ENCODE results near the gene GRM2.

The GRM2 gene

GRCh38 chr3:51706788-51707731, at the start of gene GRM2:
Gene GRM2 (plus strand): TSS chr3:51707068. CDS start chr3:51708984, 1,916 bp downstream.
- DNase-seq = no peak

- DNase-seq = no peak
Observed at GRCh38 chr3:51657234-51657633, 49.6 kb upstream of the GRM2 start.

GRCh38 chr3:51659942-51660341, 46.9 kb upstream of the GRM2 start:
- no peak for DNase-seq

GRCh38 chr3:51662456-51662855, 44.4 kb upstream of the GRM2 start:
- DNase-seq = no peak

- no peak for DNase-seq
Observed at GRCh38 chr3:51668756-51669155, 38.1 kb upstream of the GRM2 start.

GRCh38 chr3:51669241-51670052, 37.4 kb upstream of the GRM2 start:
- peak; percentile 86 for DNase-seq

GRCh38 chr3:51670053-51670822, 36.6 kb upstream of the GRM2 start:
- DNase-seq = no peak

GRCh38 chr3:51670823-51671733, 35.8 kb upstream of the GRM2 start, which contains the start of gene TEX264:
Gene TEX264 (plus strand): TSS chr3:51671252. CDS start chr3:51674305, 3,053 bp downstream.
- DNase-seq = peak; percentile 94

- peak; percentile 67 for DNase-seq
Observed at GRCh38 chr3:51671734-51672475, 35.0 kb upstream of the GRM2 start.

- no peak for DNase-seq
Observed at GRCh38 chr3:51673181-51673801, 33.6 kb upstream of the GRM2 start.

- DNase-seq = no peak
Observed at GRCh38 chr3:51673802-51674654, 32.8 kb upstream of the GRM2 start.

- peak; percentile 70 for DNase-seq
Observed at GRCh38 chr3:51675201-51675611, 31.7 kb upstream of the GRM2 start.

- no peak for DNase-seq
Observed at GRCh38 chr3:51676102-51676640, 30.7 kb upstream of the GRM2 start.

- no peak for DNase-seq
Observed at GRCh38 chr3:51677358-51677757, 29.5 kb upstream of the GRM2 start.

- no peak for DNase-seq
Observed at GRCh38 chr3:51678186-51678585, 28.7 kb upstream of the GRM2 start.

GRCh38 chr3:51678641-51679040, 28.2 kb upstream of the GRM2 start:
- DNase-seq = no peak

GRCh38 chr3:51679318-51679717, 27.6 kb upstream of the GRM2 start:
- no peak for DNase-seq

GRCh38 chr3:51679777-51680176, 27.1 kb upstream of the GRM2 start:
- no peak for DNase-seq

GRCh38 chr3:51680196-51680595, 26.7 kb upstream of the GRM2 start:
- no peak for DNase-seq

Data from activated CD4-positive, alpha-beta T cell treated with anti-CD3 and anti-CD28 coated beads, Interleukin-2, amount 50 U/mL, for 16 hours (primary cell).